ENCODE results near the gene WFDC12.

DNA sequence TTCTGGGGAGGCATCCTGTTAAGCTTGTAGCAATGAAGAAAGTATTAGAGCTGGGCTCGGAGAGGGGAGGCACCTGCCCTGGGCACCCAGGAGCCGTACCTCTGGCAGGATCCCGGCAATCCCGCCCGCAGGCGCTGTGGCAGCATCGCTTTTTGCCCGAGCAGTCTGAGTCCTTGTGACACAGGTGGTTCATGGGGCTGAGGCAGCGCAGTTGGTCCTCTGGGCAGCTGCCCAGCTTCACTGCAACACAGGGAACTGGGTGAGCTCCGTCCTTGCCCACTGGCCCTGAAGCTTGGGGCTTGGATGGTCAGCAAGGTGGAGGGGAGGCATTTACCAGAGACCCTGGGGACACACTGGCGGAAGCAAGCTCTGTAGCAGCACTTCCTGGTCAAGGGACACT, 14.0 kb downstream of the WFDC12 start:
- no peak for TF ChIP-seq TAF1 (IDR thresholded peaks at IDR 0.05; ENCODE audit: borderline replicate concordance, low read depth, low read length)
- TF ChIP-seq POLR2A (IDR thresholded peaks at IDR 0.05; ENCODE audit: low read depth, low read length) = no peak
